Activated CD4-positive, alpha-beta T cell treated with anti-CD3 and anti-CD28 coated beads for 36 hours (primary cell): ENCODE measurements around the gene CRYBG3. TPM values are rescaled to one million over a fixed set of nuclear protein-coding genes. Genes with fewer than 3 reads are reported as not detected.
"Not testable (repeated sequence)": the region's sequence is repeated elsewhere in the genome, so short reads cannot be mapped to it uniquely, and the experiment has no call there.

Experiments
- ATAC-seq: fragments of 200-7000 bp; cut with Tn5 transposase; one replicate; pipeline ENCODE4 v1.10.0; 2021; ENCODE audit warnings: mild to moderate bottlenecking, moderate library complexity
- CTCF ChIA-PET: fragments of 350-600 bp; sonication (Branson Sonifier 250); formaldehyde crosslinking; loops from one replicate; lab custom pipeline; 2021; ENCODE audit warnings: antibody characterized with exemption; lab: Charles Lee
- POLR2A ChIA-PET: fragments of 350-600 bp; sonication (Branson Sonifier 250); formaldehyde crosslinking; loops from one replicate; lab custom pipeline; 2021; ENCODE audit warnings: antibody characterized with exemption, inconsistent platforms; lab: Charles Lee
- DNase-seq: peaks from one replicate; pipeline ENCODE4 v3.0.0-alpha.2; 2020
- H3K27ac Mint-ChIP-seq: one replicate; pipeline ENCODE4 v1.8.0; 2021; ENCODE audit warnings: mixed read lengths
- H3K27me3 Mint-ChIP-seq: one replicate; pipeline ENCODE4 v1.8.0; 2021; ENCODE audit warnings: mixed read lengths
- H3K36me3 Mint-ChIP-seq: one replicate; pipeline ENCODE4 v1.8.0; 2021; ENCODE audit warnings: low read depth, mixed read lengths
- H3K4me1 Mint-ChIP-seq: one replicate; pipeline ENCODE4 v1.8.0; 2021; ENCODE audit warnings: mixed read lengths
- H3K4me3 Mint-ChIP-seq: one replicate; pipeline ENCODE4 v1.8.0; 2021; ENCODE audit warnings: mild to moderate bottlenecking, moderate library complexity, mixed read lengths
- H3K9me3 Mint-ChIP-seq: one replicate; pipeline ENCODE4 v1.8.0; 2021; ENCODE audit warnings: low read depth, mixed read lengths
- intact Hi-C, 2 experiments: fragments of 100-400 bp; cut with DNase I in 1 of 2; cut with micrococcal nuclease in 1 of 2; formaldehyde crosslinking; loops; one replicate each; pipeline versions ENCODE4 v1.14.2 to v1.15.1; 2022 to 2024; cut with DNase I, micrococcal nuclease
- total RNA-seq, 2 experiments: library from RNA; stranded (reverse); gene quantifications; one replicate each; pipeline ENCODE4 v1.2.3, GENCODE V29; 2021

CRYBG3 gene
- total RNA-seq, 2 experiments from 2014 or later, result 4.2 to 4.9 TPM

GRCh38 chr3:97820780-97821179 lies 1.0 kb upstream of the CRYBG3 start:
- POLR2A ChIA-PET, result interaction anchor here (0.5 to 0.6 kb wide), 3 partner anchors 92 to 1081 kb away, joined by 3 to 7 read pairs (median 6); no protein-coding TSS in a partner anchor
- CTCF ChIA-PET, result interaction anchor here (0.6 to 2.4 kb wide), 10 partner anchors 17 to 1193 kb away, joined by 3 to 7 read pairs (median 3); no protein-coding TSS in a partner anchor

GRCh38 chr3:97821287-97821773 lies 481 bp upstream of the CRYBG3 start:
- Mint-ChIP-seq H3K9me3 (no peaks in the 10 kb centered on the region), H3K27me3 (peaks cover 27% of the 10 kb centered on the region), H3K36me3 (no peaks in the 10 kb centered on the region), H3K4me3 (peak overlapping the region; percentile 82), H3K4me1 (peaks cover 18% of the 10 kb centered on the region), H3K27ac (peak overlapping the region; percentile 58)
- ChIA-PET CTCF (interaction anchor here (0.6 to 2.4 kb wide), 13 partner anchors 17 to 1192 kb away, joined by 3 to 7 read pairs (median 3); no protein-coding TSS in a partner anchor), POLR2A (interaction anchor here (0.6 to 0.8 kb wide), 3 partner anchors 24 to 1081 kb away, joined by 3 to 7 read pairs (median 3); no protein-coding TSS in a partner anchor)
- DNase-seq (peak; percentile 68), ATAC-seq (peak; percentile 46)
- intact Hi-C loops, result loop anchor here (1.0 to 10.0 kb wide), 8 partner anchors 28 to 1996 kb away; partner anchors contain the start of genes ARL6 (in 2 of the 2), CLDND1 (in 1 of the 2), CMSS1 (in 1 of the 2) and CPOX (in 1 of the 2)

More at GRCh38 chr3:97820780-97821179, 1.0 kb upstream of the CRYBG3 start:
- peak overlapping the region; percentile 82 for H3K4me3 Mint-ChIP-seq
- DNase-seq, result peak; percentile 8
- peaks cover 21% of the 10 kb centered on the region for H3K4me1 Mint-ChIP-seq
- no peaks in the 10 kb centered on the region for H3K36me3 Mint-ChIP-seq
- no peak overlapping the region for H3K27ac Mint-ChIP-seq
- no peaks in the 10 kb centered on the region for H3K9me3 Mint-ChIP-seq
- intact Hi-C loops, result loop anchor here (1.0 to 10.0 kb wide), 8 partner anchors 27 to 1997 kb away; partner anchors contain the start of genes ARL6 (in 2 of the 2), CLDND1 (in 1 of the 2), CMSS1 (in 1 of the 2) and CPOX (in 1 of the 2)
- H3K27me3 Mint-ChIP-seq, result peaks cover 29% of the 10 kb centered on the region
- ATAC-seq, result no peak

GRCh38 chr3:97822359-97822775 lies 556 bp downstream of the CRYBG3 start:
- Mint-ChIP-seq H3K27ac (peak overlapping the region; percentile 66), H3K36me3 (no peaks in the 10 kb centered on the region), H3K27me3 (peaks cover 26% of the 10 kb centered on the region), H3K4me3 (peak overlapping the region; percentile 82), H3K4me1 (peaks cover 18% of the 10 kb centered on the region), H3K9me3 (no peaks in the 10 kb centered on the region)
- ChIA-PET CTCF (interaction anchor here (1.0 to 2.4 kb wide), 4 partner anchors 18 to 203 kb away, joined by 3 to 7 read pairs (median 4); no protein-coding TSS in a partner anchor), POLR2A (no interaction called here)
- intact Hi-C loops, result loop anchor here (2.0 to 10.0 kb wide), 5 partner anchors 60 to 1995 kb away; partner anchors contain the start of genes ARL6 (in 1 of the 2), CLDND1 (in 1 of the 2), CMSS1 (in 1 of the 2) and CPOX (in 1 of the 2)
- DNase-seq, result peak; percentile 33
- peak; percentile 8 for ATAC-seq

- DNase-seq (no peak), ATAC-seq (no peak)
- CTCF ChIA-PET, result interaction anchor here (0.6 to 2.4 kb wide), 4 partner anchors 10 to 255 kb away, joined by 3 to 7 read pairs (median 4); no protein-coding TSS in a partner anchor
- intact Hi-C loops, result loop anchor here (2.0 to 10.0 kb wide), 5 partner anchors 61 to 1994 kb away; partner anchors contain the start of genes ARL6 (in 1 of the 2), CLDND1 (in 1 of the 2), CMSS1 (in 1 of the 2) and CPOX (in 1 of the 2)
- peak overlapping the region; percentile 82 for H3K4me3 Mint-ChIP-seq
- H3K27ac Mint-ChIP-seq, result peak overlapping the region; percentile 66
- H3K36me3 Mint-ChIP-seq, result no peaks in the 10 kb centered on the region
- peaks cover 18% of the 10 kb centered on the region for H3K4me1 Mint-ChIP-seq
- no peaks in the 10 kb centered on the region for H3K9me3 Mint-ChIP-seq
- POLR2A ChIA-PET, result no interaction called here
- peaks cover 22% of the 10 kb centered on the region for H3K27me3 Mint-ChIP-seq
These were observed 1.5 kb downstream of the CRYBG3 start for GRCh38 chr3:97823046-97824004.

- H3K4me1 Mint-ChIP-seq, result peaks cover 18% of the 10 kb centered on the region
- ATAC-seq (no peak), DNase-seq (no peak)
- H3K27me3 Mint-ChIP-seq, result peaks cover 21% of the 10 kb centered on the region
- intact Hi-C loops, result loop anchor here in 1 of 2 experiments (10.0 kb wide), 2 partner anchors 700 to 770 kb away; partner anchors contain the start of genes CLDND1 and CPOX
- H3K27ac Mint-ChIP-seq, result no peak overlapping the region
- CTCF ChIA-PET, result no interaction called here
- no peaks in the 10 kb centered on the region for H3K36me3 Mint-ChIP-seq
- no peak overlapping the region for H3K4me3 Mint-ChIP-seq
- POLR2A ChIA-PET, result no interaction called here
- no peaks in the 10 kb centered on the region for H3K9me3 Mint-ChIP-seq
These were observed 3.3 kb downstream of the CRYBG3 start for GRCh38 chr3:97825101-97825500.

- no peaks in the 10 kb centered on the region for H3K36me3 Mint-ChIP-seq
- POLR2A ChIA-PET, result no interaction called here
- peaks cover 4% of the 10 kb centered on the region for H3K4me1 Mint-ChIP-seq
- ATAC-seq (no peak), DNase-seq (no peak)
- CTCF ChIA-PET, result no interaction called here
- peaks cover 2% of the 10 kb centered on the region for H3K9me3 Mint-ChIP-seq
- H3K27me3 Mint-ChIP-seq, result peaks cover 6% of the 10 kb centered on the region
- no peak overlapping the region for H3K4me3 Mint-ChIP-seq
- no peak overlapping the region for H3K27ac Mint-ChIP-seq
- intact Hi-C loops, result loop anchor here in 1 of 2 experiments (10.0 kb wide), 2 partner anchors 697 to 767 kb away; partner anchors contain the start of genes CLDND1 and CPOX
These were observed 6.1 kb downstream of the CRYBG3 start for GRCh38 chr3:97827741-97828471.

GRCh38 chr3:97829198-97829597 lies 7.4 kb downstream of the CRYBG3 start:
- ChIA-PET CTCF (interaction anchor here (0.7 kb wide), 1 partner anchor 212 kb away, joined by 4 read pairs; no protein-coding TSS in a partner anchor), POLR2A (no interaction called here)
- DNase-seq (no peak), ATAC-seq (no peak)
- intact Hi-C loops, result loop anchor here in 1 of 2 experiments (10.0 kb wide), 2 partner anchors 696 to 766 kb away; partner anchors contain the start of genes CLDND1 and CPOX
- H3K36me3 Mint-ChIP-seq, result no peaks in the 10 kb centered on the region
- H3K9me3 Mint-ChIP-seq, result peaks cover 2% of the 10 kb centered on the region
- no peak overlapping the region for H3K4me3 Mint-ChIP-seq
- H3K4me1 Mint-ChIP-seq, result no peaks in the 10 kb centered on the region
- H3K27me3 Mint-ChIP-seq, result no peaks in the 10 kb centered on the region
- H3K27ac Mint-ChIP-seq, result no peak overlapping the region

- Mint-ChIP-seq H3K9me3 (peaks cover 2% of the 10 kb centered on the region), H3K4me3 (no peak overlapping the region), H3K27ac (no peak overlapping the region), H3K36me3 (no peaks in the 10 kb centered on the region), H3K27me3 (no peaks in the 10 kb centered on the region), H3K4me1 (no peaks in the 10 kb centered on the region)
- CTCF ChIA-PET, result no interaction called here
- POLR2A ChIA-PET, result no interaction called here
- intact Hi-C loops, result no loop called here
- ATAC-seq (no peak), DNase-seq (no peak)
These were observed 8.8 kb downstream of the CRYBG3 start for GRCh38 chr3:97830638-97831037.

GRCh38 chr3:97831140-97831539 lies 9.3 kb downstream of the CRYBG3 start:
- Mint-ChIP-seq H3K27ac (no peak overlapping the region), H3K4me3 (no peak overlapping the region), H3K4me1 (no peaks in the 10 kb centered on the region), H3K27me3 (no peaks in the 10 kb centered on the region), H3K9me3 (peaks cover 2% of the 10 kb centered on the region), H3K36me3 (no peaks in the 10 kb centered on the region)
- ChIA-PET POLR2A (no interaction called here), CTCF (interaction anchor here (1.0 kb wide), 1 partner anchor 39 kb away, joined by 3 read pairs; no protein-coding TSS in a partner anchor)
- no peak for ATAC-seq
- intact Hi-C loops, result no loop called here
- DNase-seq, result no peak

GRCh38 chr3:97833184-97833583 lies 11.4 kb downstream of the CRYBG3 start:
- H3K9me3 Mint-ChIP-seq, ATAC-seq, H3K4me3 Mint-ChIP-seq, DNase-seq, intact Hi-C loops, H3K27ac Mint-ChIP-seq, H3K4me1 Mint-ChIP-seq, H3K36me3 Mint-ChIP-seq, CTCF ChIA-PET, H3K27me3 Mint-ChIP-seq, POLR2A ChIA-PET: not testable (repeated sequence)
